Ovary (tissue), 3 donors: ENCODE results near the gene LARGE1.

Source experiments
- CTCF ChIP-seq, 3 donors: fragments of 450-650 bp in 2 of 3; fragments of 200-600 bp in 1 of 3; IDR thresholded peaks; one replicate each; pipeline versions ENCODE4 v1.5.1 to v1.8.0; 2016 to 2022; ENCODE audit warnings: antibody characterized with exemption in 3 of 3, mild to moderate bottlenecking in 1 of 3
- EP300 ChIP-seq: sonication (generic); formaldehyde crosslinking; IDR thresholded peaks from one replicate; pipeline ENCODE4 v1.6.1; 2017; ENCODE audit warnings: antibody characterized with exemption
- donor health status: DM: no; HTN: no; CAD: no.

- TF ChIP-seq EP300 (no peak), CTCF (IDR thresholded peaks at IDR 0.05) (no peak)
Observed at GRCh38 chr22:33895444-33895843, 24.8 kb downstream of the LARGE1 start.
